Subcutaneous adipose tissue (tissue), 4 donors: Measurements from ENCODE around the gene FBP1. TPM values are rescaled to one million over a fixed set of nuclear protein-coding genes. Genes with fewer than 3 reads are reported as not detected.

Experiments
- CTCF ChIP-seq: fragments of 450-650 bp; IDR thresholded peaks from one replicate; pipeline ENCODE4 v1.5.1; 2016; ENCODE audit warnings: low read depth, mild to moderate bottlenecking, control low read depth, antibody characterized with exemption, moderate library complexity
- total RNA-seq, 4 donors: library from RNA; depleted of rRNA; stranded (reverse); fragments of >200 nt; gene quantifications; one replicate each; pipeline ENCODE4 v1.1.0, GENCODE V29; 2016

Gene FBP1
- total RNA-seq, 4 donors from 2014 or later: 6.6 to 160 (median 16.2) TPM

- no peak for TF ChIP-seq CTCF
These were observed 35.8 kb downstream of the FBP1 start for GRCh38 chr9:94603259-94604160.

GRCh38 chr9:94602666-94603065 lies 36.7 kb downstream of the FBP1 start:
- TF ChIP-seq CTCF: no peak

GRCh38 chr9:94600715-94601114 lies 38.6 kb downstream of the FBP1 start:
- TF ChIP-seq CTCF: no peak

GRCh38 chr9:94600258-94600657 lies 39.1 kb downstream of the FBP1 start:
- no peak for TF ChIP-seq CTCF

- no peak for TF ChIP-seq CTCF
These were observed 40.2 kb downstream of the FBP1 start for GRCh38 chr9:94599102-94599501.

- no peak for TF ChIP-seq CTCF
These were observed 45.6 kb downstream of the FBP1 start, which contains the start of gene FBP2 for GRCh38 chr9:94593459-94594345. Gene FBP2, minus strand, starts transcription at chr9:94593824. Its CDS starts 98 bp downstream, at chr9:94593726.

- TF ChIP-seq CTCF: no peak
These were observed 47.4 kb downstream of the FBP1 start for GRCh38 chr9:94591876-94592275.
